IMR-90 (cell line): ENCODE data around the gene MGAT5B. TPM values are rescaled to one million over a fixed set of nuclear protein-coding genes. Genes with fewer than 3 reads are reported as not detected.

Experiments
- ATAC-seq: fragments of 200-7000 bp; cut with Tn5 transposase; 2 replicates; pipeline ENCODE4 v1.9.1; 2020; ENCODE audit warnings: low read depth, mild to moderate bottlenecking, moderate library complexity
- BruUV-seq: library from RNA; stranded (reverse); fragments of 400-500 nt; replicated peaks from 2 replicates; lab custom pipeline; 2021; lab: Mats Ljungman, UMichigan
- CTCF ChIA-PET: fragments of 300-600 bp; formaldehyde crosslinking; extraction: SDS; loops from one replicate; lab custom pipeline; 2021; ENCODE audit warnings: antibody characterized with exemption; lab: Yijun Ruan, JAX
- POLR2A ChIA-PET: fragments of 300-600 bp; sonication (Branson Sonifier 250); formaldehyde crosslinking; loops from one replicate; lab custom pipeline; 2022; ENCODE audit warnings: antibody characterized with exemption; ENCODE audit not compliant: unreplicated experiment; lab: Charles Lee
- DNase-seq: peaks from one replicate; pipeline ENCODE4 v3.0.0; 2013
- H2AFZ ChIP-seq: replicated peaks from 2 replicates; pipeline ENCODE3; 2013; ENCODE audit warnings: low read length, mild to moderate bottlenecking; ENCODE audit not compliant: poor library complexity
- H2AK5ac ChIP-seq: 2 replicates; pipeline ENCODE4 v1.6.1; 2013; ENCODE audit warnings: low read depth, low read length, inconsistent platforms
- H2AK9ac ChIP-seq: replicated peaks from 2 replicates; pipeline ENCODE3; 2013; ENCODE audit warnings: mild to moderate bottlenecking, low read depth, low read length, moderate library complexity; ENCODE audit not compliant: poor library complexity
- H2BK120ac ChIP-seq: 2 replicates; pipeline ENCODE4 v1.6.1; 2013; ENCODE audit warnings: low read depth, low read length, inconsistent platforms
- H2BK15ac ChIP-seq: 3 replicates; pipeline ENCODE4 v1.6.1; 2013; ENCODE audit warnings: low read depth, low read length, inconsistent platforms
- H2BK20ac ChIP-seq: 2 replicates; pipeline ENCODE4 v1.6.1; 2013; ENCODE audit warnings: low read depth, mild to moderate bottlenecking, inconsistent platforms, low read length, moderate library complexity
- H2BK5ac ChIP-seq: 2 replicates; pipeline ENCODE4 v1.6.1; 2013; ENCODE audit warnings: mild to moderate bottlenecking, low read depth, low read length, inconsistent platforms; ENCODE audit not compliant: poor library complexity, severe bottlenecking
- H3K14ac ChIP-seq: replicated peaks from 2 replicates; pipeline ENCODE4 v1.6.1; 2013; ENCODE audit warnings: low read depth, low read length, inconsistent platforms
- H3K18ac ChIP-seq: 2 replicates; pipeline ENCODE4 v1.6.1; 2013; ENCODE audit warnings: low read depth, low read length, control low read depth
- H3K23ac ChIP-seq: 2 replicates; pipeline ENCODE4 v1.6.1; 2013; ENCODE audit warnings: low read depth, low read length, inconsistent platforms
- H3K27ac ChIP-seq: 2 replicates; pipeline ENCODE4 v1.5.1; 2013; ENCODE audit warnings: mild to moderate bottlenecking, control low read depth, low read length; ENCODE audit not compliant: insufficient read depth
- H3K27me3 ChIP-seq: 2 replicates; pipeline ENCODE4 v1.6.1; 2013; ENCODE audit warnings: low read length; ENCODE audit not compliant: control insufficient read depth, insufficient read depth
- H3K36me3 ChIP-seq: 2 replicates; pipeline ENCODE4 v1.6.1; 2013; ENCODE audit warnings: low read length, mixed read lengths; ENCODE audit not compliant: control insufficient read depth, insufficient read depth
- H3K4ac ChIP-seq: 2 replicates; pipeline ENCODE4 v1.6.1; 2013; ENCODE audit warnings: low read depth, low read length, inconsistent platforms
- H3K4me1 ChIP-seq: 2 replicates; pipeline ENCODE4 v1.6.1; 2013; ENCODE audit warnings: low read length, mixed read lengths; ENCODE audit not compliant: control insufficient read depth, insufficient read depth
- H3K4me2 ChIP-seq: 2 replicates; pipeline ENCODE4 v1.6.1; 2013; ENCODE audit warnings: low read depth, mild to moderate bottlenecking, control low read depth, low read length, moderate library complexity
- H3K4me3 ChIP-seq: 2 replicates; pipeline ENCODE4 v1.5.1; 2013; ENCODE audit warnings: low read depth, mild to moderate bottlenecking, control low read depth, low read length, moderate library complexity; ENCODE audit not compliant: insufficient read depth
- H3K56ac ChIP-seq: 2 replicates; pipeline ENCODE4 v1.6.1; 2013; ENCODE audit warnings: low read length, inconsistent platforms; ENCODE audit not compliant: insufficient read depth; ENCODE audit errors: extremely low read depth
- H3K79me1 ChIP-seq, 2 experiments: 2 replicates each; pipeline ENCODE4 v1.6.1; 2013; ENCODE audit warnings: low read length in 2 of 2, inconsistent platforms in 1 of 2, low read depth in 1 of 2
- H3K9ac ChIP-seq: 2 replicates; pipeline ENCODE4 v1.6.1; 2013; ENCODE audit warnings: low read depth, low read length, control low read depth
- H3K9me1 ChIP-seq: 2 replicates; pipeline ENCODE4 v1.6.1; 2013; ENCODE audit warnings: low read length, inconsistent platforms; ENCODE audit not compliant: insufficient read depth
- H3K9me3 ChIP-seq: 2 replicates; pipeline ENCODE4 v1.6.1; 2013; ENCODE audit warnings: low read length; ENCODE audit not compliant: control insufficient read depth, insufficient read depth
- H4K20me1 ChIP-seq: 2 replicates; pipeline ENCODE4 v1.6.1; 2013; ENCODE audit warnings: low read length, inconsistent platforms; ENCODE audit not compliant: insufficient read depth
- H4K5ac ChIP-seq: 2 replicates; pipeline ENCODE4 v1.6.1; 2013; ENCODE audit warnings: mild to moderate bottlenecking, low read depth, low read length, control low read depth
- H4K8ac ChIP-seq, 2 experiments: 2 replicates each; pipeline ENCODE4 v1.6.1; 2013; ENCODE audit warnings: low read depth in 2 of 2, low read length in 2 of 2, control low read depth in 1 of 2, inconsistent platforms in 1 of 2
- H4K91ac ChIP-seq: 2 replicates; pipeline ENCODE4 v1.6.1; 2013; ENCODE audit warnings: low read depth, low read length, inconsistent platforms; ENCODE audit not compliant: insufficient read depth
- BHLHE40 ChIP-seq: fragments of 150-350 bp; IDR thresholded peaks from 2 replicates; pipeline ENCODE4 v1.6.1; 2016; ENCODE audit warnings: mild to moderate bottlenecking, low read depth, low read length
- CEBPB ChIP-seq: IDR thresholded peaks from 2 replicates; pipeline ENCODE4 v1.6.1; 2012; ENCODE audit warnings: low read depth, low read length, improper control_type of control experiment
- CHD1 ChIP-seq: IDR thresholded peaks from 2 replicates; pipeline ENCODE4 v1.6.1; 2012; ENCODE audit warnings: low read depth, low read length, improper control_type of control experiment
- CTCF ChIP-seq: conservative IDR thresholded peaks from 2 replicates; pipeline ENCODE4 v1.5.1; 2012; ENCODE audit warnings: mild to moderate bottlenecking, low read depth, low read length, improper control_type of control experiment
- ELK1 ChIP-seq: fragments of 150-350 bp; IDR thresholded peaks from 2 replicates; pipeline ENCODE4 v1.6.1; 2016; ENCODE audit warnings: low read depth, mild to moderate bottlenecking, low read length, moderate library complexity, borderline replicate concordance
- MAZ ChIP-seq: IDR thresholded peaks from 2 replicates; pipeline ENCODE4 v1.6.1; 2012; ENCODE audit warnings: low read depth, mild to moderate bottlenecking, low read length, improper control_type of control experiment, moderate library complexity, borderline replicate concordance
- MXI1 ChIP-seq: IDR thresholded peaks from 2 replicates; pipeline ENCODE4 v1.6.1; 2012; ENCODE audit warnings: low read depth, mild to moderate bottlenecking, low read length, moderate library complexity, borderline replicate concordance
- NFE2L2 ChIP-seq: fragments of 150-350 bp; IDR thresholded peaks from 2 replicates; pipeline ENCODE4 v1.6.1; 2016; ENCODE audit warnings: low read depth, mild to moderate bottlenecking, low read length
- RAD21 ChIP-seq: IDR thresholded peaks from 2 replicates; pipeline ENCODE4 v1.6.1; 2012; ENCODE audit warnings: low read length, improper control_type of control experiment
- RCOR1 ChIP-seq: IDR thresholded peaks from 2 replicates; pipeline ENCODE4 v1.6.1; 2012; ENCODE audit warnings: mild to moderate bottlenecking, low read length, improper control_type of control experiment; ENCODE audit not compliant: insufficient replicate concordance
- RFX5 ChIP-seq: IDR thresholded peaks from 2 replicates; pipeline ENCODE4 v1.8.0; 2012; ENCODE audit warnings: low read depth, mild to moderate bottlenecking, low read length, moderate library complexity
- SMC3 ChIP-seq: fragments of 150-350 bp; IDR thresholded peaks from 2 replicates; pipeline ENCODE4 v1.6.1; 2016; ENCODE audit warnings: low read depth, mild to moderate bottlenecking, antibody characterized with exemption, low read length, moderate library complexity
- USF2 ChIP-seq: fragments of 150-350 bp; IDR thresholded peaks from 2 replicates; pipeline ENCODE4 v1.6.1; 2017; ENCODE audit warnings: mild to moderate bottlenecking, antibody characterized with exemption, low read length, low read depth
- WGBS, 2 experiments: methylation state at CpG; one replicate each; pipeline versions ENCODE4 v1.1.5 to v1.1.7; 2013; ENCODE audit warnings: missing lambda C conversion rate in 2 of 2; ENCODE audit not compliant: insufficient read length in 1 of 2; ENCODE audit errors: extremely low coverage in 2 of 2; 5-methylcytosine and 5-hydroxymethylcytosine counted together
- dilution Hi-C: fragments of 300-500 bp; cut with HindIII; formaldehyde crosslinking; loops from one replicate; pipeline ENCODE4 v1.14.3; 2018; ENCODE audit warnings: low sequenced_read_pairs; ENCODE audit not compliant: unreplicated experiment
- in situ Hi-C: fragments of 300-500 bp; cut with MboI; formaldehyde crosslinking; loops from 3 replicates; pipeline ENCODE4 v1.14.3; 2019; ENCODE audit warnings: low sequenced_read_pairs, inconsistent platforms, mixed read lengths
- intact Hi-C: fragments of 100-400 bp; cut with micrococcal nuclease; formaldehyde crosslinking; loops from 2 replicates; pipeline ENCODE4 v1.10.0; 2022
- polyA plus RNA-seq, 3 experiments: library from polyadenylated mRNA; depleted of rRNA; stranded (reverse); fragments of >200 nt; gene quantifications; 2 replicates each; pipeline ENCODE4 v1.2.3, GENCODE V29; 2012; ENCODE audit warnings: low replicate concordance in 1 of 3
- total RNA-seq: library from RNA; depleted of rRNA; stranded (reverse); fragments of >200 nt; gene quantifications from 2 replicates; pipeline ENCODE4 v1.2.3, GENCODE V29; 2012

The MGAT5B gene
- total and polyA plus RNA-seq, 2 of the 4 experiments (the other 2 are of a cell fraction) = 0.54 to 2.0 TPM

GRCh38 chr17:76988796-76989195, 120.6 kb downstream of the MGAT5B start:
- no peak for TF ChIP-seq ELK1
- TF ChIP-seq MXI1 = no peak
- no peak for TF ChIP-seq SMC3
- TF ChIP-seq RFX5 = no peak
- no peak for TF ChIP-seq CHD1
- no peak for TF ChIP-seq CEBPB
- no peak for TF ChIP-seq USF2
- TF ChIP-seq CTCF = no peak
- no peak for TF ChIP-seq MAZ
- no peak for TF ChIP-seq RAD21
- TF ChIP-seq NFE2L2 = no peak
- TF ChIP-seq RCOR1 = no peak
- TF ChIP-seq BHLHE40 = no peak
- 69% methylated on average over 11 of the region's 13 CpGs; no CpG with 5 or more reads in 1 of the 2 experiments for WGBS, 2 experiments
- H2BK15ac ChIP-seq = no peak overlapping the region
- H2AFZ ChIP-seq = no peak overlapping the region
- no peaks in the 10 kb centered on the region for H3K36me3 ChIP-seq
- no peak overlapping the region for H3K23ac ChIP-seq
- H3K4ac ChIP-seq = no peak overlapping the region
- dilution Hi-C loops (no loop called here), in situ Hi-C loops (no loop called here), intact Hi-C loops (no loop called here)
- no peak overlapping the region for H2AK5ac ChIP-seq
- no peak overlapping the region for H3K14ac ChIP-seq
- no peak overlapping the region for H2AK9ac ChIP-seq
- H3K27me3 ChIP-seq = peaks cover 50% of the 10 kb centered on the region
- no peak overlapping the region for H2BK5ac ChIP-seq
- POLR2A ChIA-PET = no interaction called here
- no TSS peak for BruUV-seq
- no peak overlapping the region for H4K91ac ChIP-seq
- H3K4me2 ChIP-seq = no peak overlapping the region
- no peak overlapping the region for H3K4me3 ChIP-seq
- H4K5ac ChIP-seq = no peak overlapping the region
- H2BK20ac ChIP-seq = no peak overlapping the region
- H4K8ac ChIP-seq = no peak overlapping the region
- H3K27ac ChIP-seq = no peak overlapping the region
- no peak overlapping the region for H3K18ac ChIP-seq
- no peaks in the 10 kb centered on the region for H3K79me1 ChIP-seq
- ATAC-seq (no peak), DNase-seq (no peak)
- no peaks in the 10 kb centered on the region for H3K9me1 ChIP-seq
- no peaks in the 10 kb centered on the region for H4K20me1 ChIP-seq
- H3K4me1 ChIP-seq = no peaks in the 10 kb centered on the region
- H3K9me3 ChIP-seq = no peaks in the 10 kb centered on the region
- CTCF ChIA-PET = no interaction called here
- no peak overlapping the region for H3K9ac ChIP-seq
- no peak overlapping the region for H3K56ac ChIP-seq
- H2BK120ac ChIP-seq = no peak overlapping the region
